Endothelial cell (in vitro differentiated cells): ENCODE measurements around the gene TSPAN11. TPM values are rescaled to one million over a fixed set of nuclear protein-coding genes. Genes with fewer than 3 reads are reported as not detected.

Experiments
- DNase-seq: peaks from one replicate; pipeline ENCODE4 v3.0.0; 2021; ENCODE audit warnings: low spot score
- H3K27ac Mint-ChIP-seq: one replicate; pipeline ENCODE4 v1.8.0; 2021; ENCODE audit warnings: mixed read lengths, inconsistent platforms; ENCODE audit not compliant: unreplicated experiment
- H3K27me3 Mint-ChIP-seq: one replicate; pipeline ENCODE4 v1.8.0; 2021; ENCODE audit warnings: mild to moderate bottlenecking, moderate library complexity, mixed read lengths, inconsistent platforms; ENCODE audit not compliant: unreplicated experiment
- H3K36me3 Mint-ChIP-seq: one replicate; pipeline ENCODE4 v1.8.0; 2021; ENCODE audit warnings: mild to moderate bottlenecking, low read depth, mixed read lengths, inconsistent platforms; ENCODE audit not compliant: unreplicated experiment
- H3K4me1 Mint-ChIP-seq: one replicate; pipeline ENCODE4 v1.8.0; 2021; ENCODE audit warnings: mild to moderate bottlenecking, mixed read lengths, inconsistent platforms; ENCODE audit not compliant: unreplicated experiment
- H3K4me3 Mint-ChIP-seq: one replicate; pipeline ENCODE4 v1.8.0; 2021; ENCODE audit warnings: mild to moderate bottlenecking, mixed read lengths, inconsistent platforms; ENCODE audit not compliant: unreplicated experiment
- H3K9me3 Mint-ChIP-seq: one replicate; pipeline ENCODE4 v1.8.0; 2021; ENCODE audit warnings: mixed read lengths, inconsistent platforms; ENCODE audit not compliant: unreplicated experiment
- total RNA-seq: library from RNA; stranded (reverse); fragmentation: NEBNext Ultra II Directional; extraction: Animal tissue kit (Norgen Biotek cat#: 25700); gene quantifications from one replicate; pipeline ENCODE4 v1.2.1, GENCODE V29; 2021; ENCODE audit not compliant: unreplicated experiment
- TF ChIP-seq, protein P1 (sequence below): fragments of 200-600 bp; sonication (generic); IDR thresholded peaks from one replicate; pipeline ENCODE4 v1.5.0; 2021; ENCODE audit warnings: antibody characterized with exemption; ENCODE audit not compliant: unreplicated experiment

Gene TSPAN11
- total RNA-seq, 1 donor from 2014 or later: 3.6 TPM

- Mint-ChIP-seq H3K4me3 (no peak overlapping the region), H3K27ac (no peak overlapping the region), H3K4me1 (peaks cover 2% of the 10 kb centered on the region), H3K36me3 (no peaks in the 10 kb centered on the region), H3K27me3 (peaks cover 14% of the 10 kb centered on the region), H3K9me3 (no peaks in the 10 kb centered on the region)
- TF ChIP-seq, protein P1, sequence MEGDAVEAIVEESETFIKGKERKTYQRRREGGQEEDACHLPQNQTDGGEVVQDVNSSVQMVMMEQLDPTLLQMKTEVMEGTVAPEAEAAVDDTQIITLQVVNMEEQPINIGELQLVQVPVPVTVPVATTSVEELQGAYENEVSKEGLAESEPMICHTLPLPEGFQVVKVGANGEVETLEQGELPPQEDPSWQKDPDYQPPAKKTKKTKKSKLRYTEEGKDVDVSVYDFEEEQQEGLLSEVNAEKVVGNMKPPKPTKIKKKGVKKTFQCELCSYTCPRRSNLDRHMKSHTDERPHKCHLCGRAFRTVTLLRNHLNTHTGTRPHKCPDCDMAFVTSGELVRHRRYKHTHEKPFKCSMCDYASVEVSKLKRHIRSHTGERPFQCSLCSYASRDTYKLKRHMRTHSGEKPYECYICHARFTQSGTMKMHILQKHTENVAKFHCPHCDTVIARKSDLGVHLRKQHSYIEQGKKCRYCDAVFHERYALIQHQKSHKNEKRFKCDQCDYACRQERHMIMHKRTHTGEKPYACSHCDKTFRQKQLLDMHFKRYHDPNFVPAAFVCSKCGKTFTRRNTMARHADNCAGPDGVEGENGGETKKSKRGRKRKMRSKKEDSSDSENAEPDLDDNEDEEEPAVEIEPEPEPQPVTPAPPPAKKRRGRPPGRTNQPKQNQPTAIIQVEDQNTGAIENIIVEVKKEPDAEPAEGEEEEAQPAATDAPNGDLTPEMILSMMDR: no peak
- DNase-seq: no peak
Observed at GRCh38 chr12:30999723-31000122, 73.2 kb downstream of the TSPAN11 start.

- H3K27me3 Mint-ChIP-seq: peaks cover 10% of the 10 kb centered on the region
- H3K36me3 Mint-ChIP-seq: no peaks in the 10 kb centered on the region
Observed at GRCh38 chr12:31000751-31001150, 74.2 kb downstream of the TSPAN11 start.

DNA sequence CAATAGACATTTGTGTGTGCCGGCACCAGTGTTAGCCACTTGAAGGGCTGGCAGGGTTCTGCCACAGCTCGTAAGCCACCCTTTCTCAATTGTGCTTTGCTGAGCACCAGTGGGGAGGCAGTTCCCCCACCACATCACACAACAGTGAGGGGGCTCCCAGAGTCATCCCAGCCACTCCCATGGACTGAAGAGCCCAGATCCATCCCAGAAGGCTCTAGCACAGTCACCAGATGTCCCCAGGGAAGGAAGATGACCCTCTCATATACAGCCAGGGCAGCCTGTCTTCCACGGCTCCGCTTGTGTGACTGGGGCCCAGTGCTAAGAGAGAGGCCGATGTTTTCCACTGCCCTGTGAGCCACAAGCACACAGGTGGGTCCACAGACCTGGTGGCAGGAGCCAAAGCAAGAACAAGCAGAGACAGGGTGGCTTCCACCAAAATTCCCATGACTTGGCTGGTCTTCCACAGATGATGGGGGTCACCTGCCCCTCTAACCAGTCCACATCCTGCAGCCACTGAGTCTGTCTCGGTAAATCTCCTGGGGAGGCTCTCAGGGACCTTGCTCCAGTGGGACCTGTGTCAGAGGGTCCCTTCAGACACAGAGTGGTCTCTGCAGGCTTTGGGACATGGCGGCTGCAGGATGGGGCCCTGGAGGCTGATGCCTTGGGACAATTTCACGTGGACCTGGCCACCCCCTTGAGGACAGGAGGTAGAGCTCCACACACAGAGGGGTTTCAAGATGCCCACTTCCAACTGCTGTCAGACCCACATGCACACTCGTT is 75.2 kb downstream of the TSPAN11 start:
- TF ChIP-seq, protein P1: no peak
- Mint-ChIP-seq H3K9me3 (no peaks in the 10 kb centered on the region), H3K4me1 (peaks cover 2% of the 10 kb centered on the region), H3K27ac (no peak overlapping the region), H3K27me3 (peaks cover 7% of the 10 kb centered on the region), H3K4me3 (no peak overlapping the region), H3K36me3 (no peaks in the 10 kb centered on the region)
- DNase-seq: no peak

More at GRCh38 chr12:31000751-31001150, 74.2 kb downstream of the TSPAN11 start:
- Mint-ChIP-seq H3K27ac (no peak overlapping the region), H3K9me3 (no peaks in the 10 kb centered on the region), H3K4me3 (no peak overlapping the region), H3K4me1 (peaks cover 2% of the 10 kb centered on the region)
- TF ChIP-seq, protein P1: no peak
- no peak for DNase-seq

DNA sequence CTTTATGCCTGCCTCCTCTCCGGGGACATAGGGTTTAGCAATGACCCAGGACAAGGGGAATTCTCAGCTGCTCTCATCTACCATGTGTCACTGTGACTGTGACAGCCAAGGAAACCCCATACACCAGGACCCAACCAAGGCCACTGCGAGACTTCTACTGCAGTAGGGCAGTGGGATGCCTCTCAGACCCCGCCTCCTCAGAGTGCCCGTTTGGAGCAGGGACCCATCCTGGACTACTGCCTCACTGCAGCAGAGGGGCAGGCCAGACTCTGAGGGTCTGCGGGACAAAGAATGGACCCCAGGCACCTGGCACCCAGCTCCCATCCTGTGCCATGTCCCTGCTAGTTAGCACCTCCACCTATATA is 75.8 kb downstream of the TSPAN11 start:
- Mint-ChIP-seq H3K36me3 (no peaks in the 10 kb centered on the region), H3K4me3 (no peak overlapping the region), H3K27me3 (peaks cover 4% of the 10 kb centered on the region), H3K27ac (no peak overlapping the region), H3K9me3 (no peaks in the 10 kb centered on the region), H3K4me1 (no peaks in the 10 kb centered on the region)
- DNase-seq: no peak
- TF ChIP-seq, protein P1: no peak

GRCh38 chr12:31002999-31003398 is 76.5 kb downstream of the TSPAN11 start:
- TF ChIP-seq, protein P1: no peak
- DNase-seq: no peak
- no peaks in the 10 kb centered on the region for H3K9me3 Mint-ChIP-seq
- no peaks in the 10 kb centered on the region for H3K4me1 Mint-ChIP-seq
- H3K27me3 Mint-ChIP-seq: peaks cover 6% of the 10 kb centered on the region
- H3K36me3 Mint-ChIP-seq: no peaks in the 10 kb centered on the region
- no peak overlapping the region for H3K4me3 Mint-ChIP-seq
- H3K27ac Mint-ChIP-seq: no peak overlapping the region
